ENCODE data around the gene CCDC188.
A peak's percentile ranks its signal among the peaks of the same experiment; 100 is the strongest.
"Not testable (repeated sequence)": the region's sequence is repeated elsewhere in the genome, so short reads cannot be mapped to it uniquely, and the experiment has no call there.

CCDC188 gene

GRCh38 chr22:20169253-20169822 lies 18.5 kb upstream of the CCDC188 start:
- DNase-seq (ENCODE audit: low spot score) = no peak

- no peak for DNase-seq (ENCODE audit: low spot score)
These were observed 16.9 kb upstream of the CCDC188 start for GRCh38 chr22:20167643-20168322.

DNA sequence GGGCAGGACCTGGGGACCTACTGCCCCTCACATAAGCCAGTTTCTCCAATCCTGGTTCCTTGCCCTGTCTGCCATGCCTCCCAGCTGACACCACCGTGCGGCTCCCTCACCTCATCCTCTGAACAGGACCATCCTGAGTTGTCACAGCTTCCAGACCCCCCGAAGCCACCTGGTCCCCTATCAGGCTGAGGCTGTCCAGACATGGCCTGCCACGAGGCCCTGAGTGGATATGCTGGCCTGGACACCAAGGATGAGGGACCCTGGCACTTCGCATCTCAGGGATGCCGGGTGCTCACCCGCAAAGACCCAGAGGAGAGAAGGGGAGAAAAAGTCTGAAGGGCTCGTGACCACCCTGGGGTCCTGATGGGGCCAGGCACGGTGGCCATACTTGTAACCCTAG lies 15.8 kb upstream of the CCDC188 start:
- no peak for DNase-seq (ENCODE audit: low spot score)

GRCh38 chr22:20165913-20166312 lies 15.1 kb upstream of the CCDC188 start:
- no peak for DNase-seq (ENCODE audit: low spot score)

- no peak for DNase-seq (ENCODE audit: low spot score)
These were observed 14.6 kb upstream of the CCDC188 start for GRCh38 chr22:20165421-20165820.

- DNase-seq (ENCODE audit: low spot score) = no peak
These were observed 14.0 kb upstream of the CCDC188 start for GRCh38 chr22:20164863-20165262.

DNA sequence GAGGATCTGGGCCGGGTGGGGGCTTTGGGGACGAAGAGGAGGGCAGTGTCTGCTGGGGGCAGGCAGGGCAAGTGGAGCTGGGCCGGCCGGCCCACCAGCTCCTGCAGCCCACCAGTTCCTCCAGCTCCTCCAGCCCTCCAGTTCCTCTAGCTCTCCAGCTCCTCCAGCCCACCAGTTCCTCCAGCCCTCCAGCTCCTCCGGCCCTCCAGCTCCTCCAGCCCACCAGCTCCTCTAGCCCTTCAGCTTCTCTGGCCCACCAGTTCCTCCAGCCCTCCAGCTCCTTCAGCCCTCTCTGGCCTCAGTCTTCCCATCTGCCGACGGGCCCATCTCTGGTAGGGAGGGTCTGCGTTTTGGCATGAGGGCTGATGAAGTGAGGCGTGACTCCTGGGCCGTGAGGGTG lies 9.2 kb upstream of the CCDC188 start:
- DNase-seq (ENCODE audit: low spot score) = no peak

- DNase-seq (ENCODE audit: low spot score) = not testable (repeated sequence)
These were observed 8.7 kb upstream of the CCDC188 start for GRCh38 chr22:20159531-20159930.

GRCh38 chr22:20159076-20159475 lies 8.2 kb upstream of the CCDC188 start:
- DNase-seq (ENCODE audit: low spot score) = no peak

GRCh38 chr22:20158391-20159036 lies 7.7 kb upstream of the CCDC188 start:
- DNase-seq (ENCODE audit: low spot score) = no peak

GRCh38 chr22:20157430-20158183 lies 6.8 kb upstream of the CCDC188 start:
- DNase-seq (ENCODE audit: low spot score) = no peak

DNA sequence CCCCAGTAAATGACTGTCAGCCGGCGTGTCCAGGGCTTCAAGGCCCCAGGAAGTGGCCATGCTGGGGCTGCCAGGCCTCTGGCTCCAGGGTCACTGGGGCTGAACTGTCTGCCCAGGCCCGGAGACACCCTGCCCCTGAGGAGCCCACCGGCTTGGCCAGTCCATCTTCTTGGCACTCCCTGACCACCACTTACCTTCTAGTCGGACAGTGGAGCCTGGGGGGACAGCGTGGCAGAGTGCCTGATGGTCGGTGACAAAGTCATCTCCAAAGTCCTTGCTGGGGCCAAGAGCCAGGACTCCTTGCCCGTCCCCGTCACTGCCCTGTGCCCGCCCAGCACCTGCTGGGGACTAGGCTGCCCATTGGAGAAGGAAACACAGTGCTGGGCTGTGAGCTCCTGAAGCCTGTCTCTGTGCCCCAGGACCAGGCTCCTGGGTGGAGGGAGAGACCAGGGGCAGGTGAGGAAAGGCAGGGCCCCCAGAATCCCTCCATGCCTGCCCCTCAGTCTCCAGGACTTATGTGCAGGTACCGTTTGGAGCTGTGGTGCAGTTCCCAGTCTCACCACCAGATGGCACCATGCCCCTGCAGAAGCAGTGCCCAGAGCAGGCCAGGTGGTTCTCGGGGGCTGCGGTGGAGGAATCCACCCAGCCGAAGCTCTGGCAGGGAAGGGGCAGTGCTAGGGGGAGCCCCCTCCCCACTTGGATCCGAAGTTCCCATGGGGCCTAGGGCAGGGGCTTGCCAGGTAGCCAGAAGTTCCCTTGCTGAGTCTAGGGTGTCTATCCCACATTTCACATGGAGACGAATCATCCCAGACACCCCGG lies 6.0 kb upstream of the CCDC188 start:
- peak; percentile 42 for DNase-seq (ENCODE audit: low spot score)

- no peak for DNase-seq (ENCODE audit: low spot score)
These were observed 5.2 kb upstream of the CCDC188 start for GRCh38 chr22:20156042-20156389.

DNA sequence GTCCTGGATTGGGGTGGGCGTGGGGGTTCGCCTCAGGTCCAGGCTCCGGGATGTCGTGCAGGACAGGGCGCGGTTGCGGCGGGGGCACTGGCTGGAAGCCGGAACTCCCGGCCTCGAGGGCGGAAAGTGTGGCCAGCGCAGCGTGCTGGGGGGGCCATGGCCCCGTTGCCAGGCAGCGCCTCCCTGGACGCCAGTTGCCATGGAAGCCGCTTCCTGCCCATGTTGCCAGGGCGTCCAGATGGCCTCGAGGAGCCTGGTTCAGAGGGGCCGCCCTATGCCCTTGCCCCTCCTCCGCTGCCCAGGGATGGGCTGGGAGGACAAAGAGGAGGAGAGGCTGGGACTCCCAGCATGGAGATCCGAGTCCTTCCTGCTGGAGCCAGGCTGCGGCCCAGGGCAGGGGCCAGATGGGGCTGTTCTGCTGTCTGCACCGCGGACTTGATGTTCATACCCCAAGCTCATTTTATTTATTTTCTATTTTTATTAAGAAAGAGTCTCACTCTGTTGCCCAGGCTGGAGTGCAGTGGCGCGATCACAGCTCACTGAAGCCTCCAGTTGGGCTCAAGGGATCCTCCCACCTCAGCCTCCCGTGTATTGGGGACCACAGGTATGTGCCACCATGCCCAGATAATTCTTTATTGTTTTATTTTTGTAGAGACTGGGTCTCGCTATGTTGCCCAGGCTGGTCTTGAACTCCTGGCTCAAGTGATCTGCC lies 4.6 kb upstream of the CCDC188 start:
- DNase-seq (ENCODE audit: low spot score) = peak; percentile 57

- no peak for DNase-seq (ENCODE audit: low spot score)
These were observed 3.8 kb upstream of the CCDC188 start for GRCh38 chr22:20154602-20155187.

DNA sequence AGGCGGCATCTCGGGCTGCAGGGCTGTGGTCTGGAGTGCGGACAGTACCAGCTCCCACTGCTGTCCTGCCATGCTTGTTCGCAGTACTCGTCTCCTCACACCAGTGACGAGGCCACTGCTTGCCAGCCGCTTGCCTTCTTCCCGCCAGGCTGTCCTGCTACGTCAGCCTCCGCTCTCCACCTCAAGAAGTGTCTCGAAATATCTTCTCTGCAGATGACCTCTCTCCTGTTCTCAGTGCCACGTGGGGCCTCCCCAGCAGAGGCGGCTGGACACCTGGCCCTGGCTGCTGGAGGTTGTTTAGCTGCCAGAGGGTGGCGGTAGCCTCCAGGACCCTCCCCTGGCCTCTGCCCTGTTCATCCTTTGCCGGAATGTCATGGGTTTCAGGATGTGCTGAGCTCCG lies 3.1 kb upstream of the CCDC188 start:
- DNase-seq (ENCODE audit: low spot score) = no peak

- no peak for DNase-seq (ENCODE audit: low spot score)
These were observed 1.6 kb upstream of the CCDC188 start for GRCh38 chr22:20152464-20152890.

GRCh38 chr22:20151276-20151588 lies 377 bp upstream of the CCDC188 start:
- no peak for DNase-seq (ENCODE audit: low spot score)

GRCh38 chr22:20149257-20150250 lies 1.3 kb downstream of the CCDC188 start:
- DNase-seq (ENCODE audit: low spot score) = no peak

DNA sequence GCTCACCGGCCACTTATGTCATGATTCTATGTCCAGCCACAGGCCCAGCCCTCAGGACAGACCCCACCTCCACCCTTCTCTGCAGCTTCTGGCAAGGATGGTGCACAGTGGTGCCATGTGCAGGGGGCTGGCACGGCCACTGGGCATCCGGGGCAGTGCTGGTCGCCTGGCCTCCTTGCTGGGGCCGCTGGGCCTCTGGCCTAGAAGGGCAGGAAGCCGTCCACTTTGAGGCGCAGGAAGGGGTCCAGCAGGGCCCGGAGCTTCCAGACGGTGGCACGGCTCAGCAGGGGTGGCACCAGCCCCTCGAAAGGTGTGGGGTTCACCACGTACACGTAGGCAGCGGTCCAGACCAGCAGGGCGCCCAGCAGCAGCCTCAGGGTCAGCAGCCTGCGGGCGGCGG lies 2.4 kb downstream of the CCDC188 start:
- no peak for DNase-seq (ENCODE audit: low spot score)

All from pons (tissue), 1 donor.